Measurements from ENCODE around the gene CABLES2.

The CABLES2 gene

DNA sequence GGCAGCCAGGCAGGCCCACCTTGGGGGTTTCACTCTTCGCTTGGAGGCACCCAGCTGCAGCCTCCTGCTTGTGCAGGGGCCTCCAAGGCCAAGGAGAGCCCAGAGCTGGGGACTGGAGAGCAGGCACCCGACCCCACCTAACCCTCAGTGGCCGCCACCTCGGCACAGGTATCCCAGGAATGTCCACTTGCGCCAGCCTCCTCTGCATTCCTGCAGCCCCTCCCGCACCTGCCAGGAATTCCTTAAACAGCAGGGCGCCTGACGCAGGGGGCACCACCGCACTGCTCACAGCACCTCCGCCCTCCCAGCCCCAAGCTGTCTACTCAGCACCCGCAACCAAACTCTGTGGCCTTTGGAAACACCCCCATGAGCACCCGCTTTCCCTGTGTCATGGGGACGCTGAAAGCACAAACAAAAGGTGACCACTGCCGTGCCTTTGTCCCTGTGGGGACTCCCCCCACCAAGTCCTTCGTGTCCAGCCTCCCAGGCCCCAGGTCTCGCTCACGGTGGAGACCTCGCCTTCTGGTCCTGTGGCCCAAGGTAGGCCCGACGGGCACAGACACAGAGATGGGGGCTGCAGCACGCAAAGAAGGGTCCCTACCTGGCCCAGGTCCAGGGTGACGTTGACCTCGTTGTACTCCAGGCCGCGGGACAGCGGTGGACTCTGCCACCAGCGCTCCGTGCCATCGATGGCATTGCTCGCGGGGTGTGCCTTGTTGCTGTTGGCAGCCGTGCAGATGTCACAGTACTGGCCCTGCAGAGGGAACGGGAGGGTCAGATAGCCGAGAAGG, 45.1 kb downstream of the CABLES2 start:
- DNase-seq (ENCODE audit: low read depth in 2 of 2), result no peak

DNA sequence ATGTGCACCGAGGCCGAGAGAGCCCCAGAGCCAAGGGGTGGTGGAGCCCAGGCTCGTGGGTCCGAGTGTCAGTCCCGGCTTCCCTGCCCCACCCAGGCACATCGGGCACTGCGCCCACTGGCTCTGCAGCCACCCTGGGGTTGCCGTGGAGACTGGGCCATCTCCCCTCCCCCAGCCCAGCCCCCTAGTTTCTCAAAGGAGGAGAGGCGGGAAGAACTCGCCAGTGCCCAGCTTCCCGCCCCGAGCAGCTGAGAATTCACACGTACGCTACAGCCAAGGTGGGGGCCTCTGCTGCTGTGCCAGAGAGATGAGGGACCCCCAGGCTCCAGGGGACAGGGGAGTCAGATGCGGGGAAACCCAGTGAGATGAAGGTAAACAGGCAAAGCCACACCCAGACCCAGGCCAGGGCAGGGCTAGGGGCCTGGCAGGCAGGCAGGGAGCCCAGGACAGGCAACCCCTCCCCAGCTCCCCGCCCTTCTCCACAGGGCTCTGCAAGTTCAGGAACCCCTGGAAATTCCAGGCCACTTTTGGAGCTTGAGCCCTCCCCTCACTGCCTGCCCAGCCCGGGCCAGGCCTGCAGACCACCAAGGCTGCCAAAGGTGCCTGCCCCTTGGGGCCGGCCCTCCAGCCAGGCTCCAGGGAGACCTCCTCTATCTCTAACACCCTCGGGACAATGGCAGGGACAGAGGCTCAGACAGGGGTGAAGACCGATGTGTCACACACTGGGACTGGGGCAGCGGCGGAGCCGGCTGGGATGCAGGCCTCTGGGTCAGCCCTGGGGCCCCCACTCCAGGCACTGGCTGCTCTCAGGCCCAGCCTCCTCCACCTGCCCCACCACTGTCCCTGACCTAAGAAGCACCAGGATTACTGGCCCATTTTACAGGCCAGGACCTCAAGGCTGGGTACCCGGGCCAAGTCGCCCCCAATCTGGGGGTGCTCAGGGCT, 46.0 kb downstream of the CABLES2 start:
- no peak for DNase-seq (ENCODE audit: low read depth in 2 of 2)

DNA sequence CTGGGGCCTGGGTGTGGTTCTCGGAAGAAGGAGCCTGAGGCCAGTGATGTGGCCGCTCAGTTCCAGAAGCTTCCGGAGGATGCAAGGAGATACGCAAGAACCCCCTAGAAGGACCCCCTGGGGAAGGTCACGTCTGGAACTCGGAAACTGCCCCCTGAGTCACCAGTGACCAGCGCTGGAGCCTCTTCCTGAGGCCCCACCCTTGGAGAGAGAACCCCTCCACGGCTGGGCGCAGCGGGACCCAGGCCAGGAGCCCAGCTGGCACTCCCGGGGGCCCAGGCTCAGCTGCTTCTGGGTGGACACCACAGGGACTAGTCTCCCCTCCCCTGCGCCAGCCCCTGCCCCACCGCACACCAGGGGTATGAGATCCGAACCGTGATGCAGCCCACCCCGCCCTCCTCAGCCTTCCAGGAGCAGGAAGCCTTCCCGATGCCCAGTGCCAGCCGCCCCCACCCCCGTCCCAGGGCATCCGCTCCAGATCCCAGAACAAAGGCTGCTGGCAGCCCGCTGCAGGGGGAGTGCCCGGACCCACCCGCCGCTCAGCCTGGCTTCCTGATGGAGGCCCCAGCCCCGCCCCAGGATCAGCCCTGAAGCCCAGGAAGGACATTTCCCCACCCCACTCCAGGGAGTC, 47.5 kb downstream of the CABLES2 start:
- DNase-seq (ENCODE audit: low read depth in 2 of 2), result no peak

DNA sequence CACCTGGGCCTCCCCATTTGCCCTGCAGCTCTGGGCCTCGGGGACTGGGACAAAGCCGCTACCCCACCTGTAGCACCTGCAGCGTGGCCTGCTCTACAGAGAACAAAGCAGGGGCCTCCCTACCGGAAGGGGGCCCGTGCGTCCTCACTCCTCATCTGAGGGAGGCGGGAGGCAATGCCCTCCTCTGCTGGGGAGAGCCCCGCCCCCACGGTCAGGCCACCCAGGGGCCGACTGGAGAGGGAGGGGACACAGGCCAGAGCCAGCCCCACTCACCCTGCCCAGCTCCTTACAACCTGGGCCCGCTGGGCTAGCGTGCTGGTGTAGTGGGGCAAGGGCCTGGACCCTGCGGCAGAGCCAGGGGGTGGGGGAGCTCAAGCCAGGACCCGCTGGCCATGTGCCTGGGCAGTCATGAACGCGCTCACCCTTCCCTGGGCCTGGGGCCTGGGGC, 48.0 kb downstream of the CABLES2 start:
- DNase-seq (ENCODE audit: low read depth in 2 of 2), result no peak

DNA sequence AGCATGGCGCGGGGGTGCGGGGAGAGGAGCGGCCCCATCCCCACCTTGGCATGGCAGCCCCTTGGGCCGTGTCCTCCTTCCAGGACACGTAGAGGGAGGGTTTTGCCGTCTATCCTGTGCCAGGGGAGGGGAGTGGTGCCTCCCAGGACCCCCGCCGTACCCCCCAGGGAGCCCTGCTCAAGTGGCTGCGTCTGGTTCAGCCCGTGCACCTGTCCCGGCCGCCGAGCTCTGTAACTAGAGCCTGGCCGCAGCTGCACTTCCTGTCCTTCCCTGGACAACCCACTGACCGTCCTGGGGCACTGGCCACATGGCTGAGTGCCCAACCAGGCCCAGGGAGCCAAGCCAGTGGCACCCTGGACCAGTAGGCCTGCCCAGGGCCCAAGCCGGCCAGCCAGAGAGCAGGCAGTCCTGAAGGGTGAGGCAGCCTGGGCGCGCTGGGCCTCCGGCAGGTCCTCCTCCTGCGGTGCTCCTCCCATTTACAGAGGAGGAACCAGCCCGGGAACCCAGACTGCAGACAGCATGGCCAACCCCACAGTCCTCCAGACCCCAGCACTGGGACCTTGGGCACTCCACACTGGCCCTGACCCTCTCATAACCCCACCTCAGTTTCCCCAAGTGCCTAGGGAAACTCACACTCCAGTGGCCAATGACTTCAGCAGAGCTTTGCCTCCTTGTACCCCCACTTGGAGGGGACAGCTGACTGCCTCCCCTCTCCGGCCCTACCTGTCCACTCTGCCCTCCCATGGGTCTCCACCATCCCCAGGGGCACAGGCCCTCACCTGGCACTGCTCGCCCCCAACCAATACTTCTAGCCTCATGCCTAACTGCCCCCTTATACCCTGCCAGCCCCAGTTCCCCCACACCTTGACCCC, 48.7 kb downstream of the CABLES2 start:
- no peak for DNase-seq (ENCODE audit: low read depth in 2 of 2)

DNA sequence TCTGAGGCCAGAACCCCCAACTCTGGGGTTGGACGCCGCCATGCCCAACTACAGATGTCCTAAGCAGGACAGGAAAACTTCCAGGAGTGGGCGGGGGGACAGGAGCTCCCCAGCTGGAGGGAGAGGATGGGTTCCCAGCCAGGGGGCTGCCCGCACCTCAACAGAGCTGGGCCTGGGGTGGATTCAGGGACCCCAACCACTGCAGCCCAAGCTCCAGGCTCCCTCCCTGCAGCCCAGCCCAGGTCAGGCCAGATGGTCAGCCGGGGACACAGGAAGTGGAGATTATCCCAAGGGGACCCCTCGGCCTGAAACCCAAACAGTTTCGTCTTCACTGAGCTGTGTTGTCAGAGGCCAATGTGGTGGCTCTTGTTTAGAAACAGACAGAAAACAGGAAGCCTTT, 49.4 kb downstream of the CABLES2 start:
- DNase-seq (ENCODE audit: low read depth in 2 of 2), result no peak

DNA sequence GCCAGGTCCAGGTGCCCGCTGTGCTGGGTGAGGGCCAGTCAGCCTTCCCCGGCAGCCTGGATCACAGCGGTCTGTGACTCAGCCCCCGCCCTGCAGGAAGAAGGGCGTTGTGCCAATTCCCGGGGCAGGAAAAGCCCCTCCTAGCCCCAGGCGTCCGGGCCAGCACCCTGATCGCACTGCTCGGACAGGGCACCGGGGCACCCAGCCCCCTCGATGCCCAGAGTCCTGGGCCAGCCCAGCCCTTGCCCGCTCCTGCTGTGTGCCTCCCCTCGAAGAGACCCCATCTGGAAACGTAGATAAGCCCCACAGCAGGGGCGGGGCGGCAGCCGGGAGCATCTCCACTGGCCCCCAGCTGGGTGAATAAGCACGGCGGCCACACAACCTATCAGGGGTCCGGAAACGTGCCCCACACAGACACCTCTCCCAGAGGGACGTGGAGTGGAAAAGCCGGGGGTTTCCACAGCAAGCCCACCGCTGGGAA, 49.9 kb downstream of the CABLES2 start:
- DNase-seq (ENCODE audit: low read depth in 2 of 2), result no peak

DNA sequence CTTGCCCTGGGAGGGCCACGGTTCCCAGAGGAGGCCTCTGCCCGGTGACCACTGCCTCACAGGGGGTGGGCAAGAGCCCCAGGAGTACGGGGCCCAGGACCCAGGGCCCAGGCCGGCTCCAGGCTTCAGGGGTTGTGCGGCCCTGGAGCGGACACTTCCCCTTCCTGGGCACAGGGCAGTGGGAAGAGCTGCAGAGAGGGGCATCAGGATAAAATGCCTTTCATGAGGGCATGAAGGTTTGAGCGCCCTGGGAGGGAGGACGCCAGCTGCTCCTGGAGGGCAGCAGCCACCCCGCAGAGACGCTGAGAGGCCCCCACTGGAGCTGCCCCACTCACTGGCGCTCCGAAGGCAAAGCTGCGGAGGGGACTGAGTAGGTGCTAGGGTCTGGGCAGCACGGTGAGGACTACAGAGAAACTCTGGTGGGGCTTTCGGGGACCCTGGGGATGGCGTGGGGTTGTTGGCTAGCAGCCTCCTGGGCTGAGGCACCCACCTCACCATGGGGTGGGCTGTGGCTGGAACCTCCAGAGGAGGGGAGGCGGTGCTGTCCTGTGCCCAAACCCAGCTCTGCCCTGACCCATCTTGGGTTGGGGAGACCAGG, 50.4 kb downstream of the CABLES2 start:
- no peak for DNase-seq (ENCODE audit: low read depth in 2 of 2)

DNA sequence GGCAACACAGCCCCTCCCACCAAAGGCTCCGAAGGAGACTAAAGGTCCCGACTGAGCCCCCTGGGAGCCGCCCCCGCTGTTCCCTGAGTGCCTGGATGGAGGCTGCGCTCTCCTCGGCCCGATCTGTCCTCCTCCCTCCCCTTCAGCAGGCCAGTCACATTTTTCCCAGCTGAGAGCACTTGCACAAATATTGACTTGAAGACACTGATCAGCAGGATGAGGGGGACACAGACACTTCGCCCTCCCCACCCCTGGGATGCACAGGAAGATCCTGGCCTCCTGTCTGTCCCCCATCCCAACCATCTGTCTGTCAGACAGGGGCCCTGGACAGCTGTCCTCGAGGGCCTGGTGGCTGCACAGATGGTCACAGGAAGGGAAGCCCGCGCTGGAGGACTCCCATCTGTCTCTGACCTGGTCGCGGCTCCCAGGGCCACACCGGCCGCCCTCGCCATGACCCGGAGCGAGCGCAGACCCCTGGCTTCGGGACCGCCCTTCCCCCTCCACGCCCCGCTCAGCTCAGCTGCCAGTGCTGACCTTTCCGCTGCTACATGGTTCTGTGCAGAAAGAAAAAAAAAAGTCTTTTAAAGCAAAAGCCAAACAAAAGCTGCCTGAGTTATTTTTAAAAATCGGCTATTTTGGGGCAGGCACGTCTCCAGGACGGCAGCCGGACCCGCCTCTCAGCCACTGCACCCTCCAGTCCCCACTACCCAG, 51.1 kb downstream of the CABLES2 start:
- no peak for DNase-seq (ENCODE audit: low read depth in 2 of 2)

DNA sequence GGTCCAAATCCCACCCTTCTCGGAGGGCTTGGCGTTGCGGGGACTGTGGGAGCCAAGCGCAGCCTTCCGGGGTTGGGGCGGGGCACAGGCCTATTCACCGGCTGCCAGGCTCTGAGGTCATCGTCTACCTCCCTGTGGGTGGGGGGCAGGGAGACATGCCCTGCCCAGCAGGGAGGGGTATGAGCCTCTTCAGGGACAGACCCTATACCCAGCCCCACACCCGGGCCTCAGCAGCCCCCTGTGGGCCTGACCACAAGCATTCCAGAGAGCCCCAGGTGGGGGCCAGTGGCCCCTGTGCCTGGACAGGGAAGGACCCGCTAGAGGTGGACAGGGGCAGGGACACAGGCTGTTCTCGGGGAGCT, 51.6 kb downstream of the CABLES2 start:
- no peak for DNase-seq (ENCODE audit: low read depth in 2 of 2)

DNA sequence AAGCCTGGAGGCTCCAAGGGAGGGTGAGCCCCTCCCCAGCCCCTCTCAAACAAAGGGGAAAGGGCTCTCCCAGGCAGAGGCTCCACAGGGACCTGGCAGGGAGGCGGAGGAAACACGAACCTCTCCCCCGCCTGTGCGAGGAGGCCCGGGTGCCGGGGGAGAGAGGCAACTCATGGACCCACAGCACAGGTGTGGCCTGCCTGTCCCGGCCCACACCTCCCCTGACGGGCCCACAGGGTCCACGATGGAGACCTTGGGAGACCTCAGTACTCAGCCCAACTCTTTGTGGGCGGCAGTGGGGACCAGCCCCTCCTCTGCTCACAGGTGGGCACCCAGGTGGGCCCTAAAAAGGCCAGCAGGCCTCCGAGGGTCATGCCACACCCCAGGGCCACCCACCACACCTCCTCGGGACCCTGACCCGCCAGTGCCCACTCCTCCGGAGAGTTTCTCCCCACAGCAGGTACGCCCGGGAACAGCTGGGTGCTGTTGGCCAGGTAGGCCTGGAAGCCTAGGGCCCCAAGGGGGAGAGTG, 52.2 kb downstream of the CABLES2 start:
- no peak for DNase-seq (ENCODE audit: low read depth in 2 of 2)

DNA sequence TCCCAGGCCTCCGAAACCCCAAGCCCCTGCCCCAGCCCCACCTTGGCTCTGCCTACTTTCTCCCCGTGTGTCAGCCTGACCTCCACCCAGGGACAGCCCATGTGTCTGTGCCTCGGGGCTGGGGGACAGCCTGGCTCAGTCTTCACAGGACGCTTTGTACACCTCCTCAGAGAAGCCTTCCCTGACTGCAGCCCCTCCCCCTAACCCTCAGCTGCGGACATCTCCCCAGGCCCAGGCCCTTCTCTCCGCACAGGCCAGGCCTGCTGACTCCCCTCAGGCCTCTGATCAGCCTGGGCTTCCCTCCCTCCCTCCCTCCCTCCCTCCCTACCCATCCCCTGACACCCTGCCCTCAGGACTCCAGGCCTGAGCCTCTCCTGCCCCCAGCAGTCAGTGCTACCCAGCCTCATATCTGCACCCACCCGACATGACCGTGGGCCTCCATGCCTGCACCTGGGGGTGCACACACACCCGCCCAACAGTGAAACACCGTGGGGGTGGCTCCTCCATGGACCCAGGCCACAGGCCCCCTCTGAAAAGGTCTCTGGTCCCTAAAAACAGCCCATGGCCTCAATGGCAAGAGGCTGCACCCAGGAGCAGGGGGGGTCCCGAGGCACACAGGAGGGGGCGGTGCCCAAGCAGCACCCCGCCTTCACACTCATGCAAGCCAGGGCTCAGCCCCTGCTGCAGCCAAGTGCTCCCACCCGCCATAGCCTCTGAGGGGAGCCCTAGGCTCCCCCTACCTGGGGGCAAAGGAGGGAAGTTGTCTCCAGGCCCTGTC, 52.9 kb downstream of the CABLES2 start:
- DNase-seq (ENCODE audit: low read depth in 2 of 2), result no peak

DNA sequence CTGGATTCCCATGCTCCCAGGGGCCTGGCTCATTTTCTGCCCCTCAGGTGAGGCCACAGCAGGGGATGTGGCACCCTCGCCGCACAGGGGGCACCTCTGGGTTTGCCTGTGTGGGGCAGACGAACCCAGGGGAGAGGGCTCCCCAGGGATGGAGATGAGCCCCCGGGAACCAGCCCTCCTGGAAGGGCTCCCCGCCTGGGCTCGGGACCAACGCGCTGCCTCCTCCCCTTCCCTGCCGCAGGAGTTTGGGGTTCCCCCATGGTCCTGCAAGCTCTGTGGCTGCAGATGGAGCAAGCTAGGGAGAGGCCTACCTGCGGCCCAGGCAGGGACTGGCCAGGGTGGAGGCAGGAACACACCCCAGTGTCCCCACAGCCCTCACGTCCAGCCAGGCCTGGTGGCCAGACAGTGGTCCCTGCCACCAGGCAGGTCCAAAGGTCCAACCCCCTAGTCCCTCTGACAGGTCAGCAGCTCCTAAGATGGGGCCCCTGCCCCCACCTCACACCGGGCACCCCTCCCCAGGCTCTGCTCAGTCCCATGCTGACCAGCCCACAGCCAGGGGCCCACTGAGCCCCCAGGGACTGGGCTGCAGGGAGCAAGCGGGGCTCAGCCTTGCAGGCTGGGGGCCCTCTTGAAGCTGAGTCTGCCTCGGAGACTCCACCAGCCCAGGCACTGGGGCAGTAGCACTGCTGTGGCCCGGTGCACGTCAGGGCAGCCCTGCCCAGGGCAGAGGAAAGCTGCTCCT, 53.6 kb downstream of the CABLES2 start:
- DNase-seq (ENCODE audit: low read depth in 2 of 2), result no peak

DNA sequence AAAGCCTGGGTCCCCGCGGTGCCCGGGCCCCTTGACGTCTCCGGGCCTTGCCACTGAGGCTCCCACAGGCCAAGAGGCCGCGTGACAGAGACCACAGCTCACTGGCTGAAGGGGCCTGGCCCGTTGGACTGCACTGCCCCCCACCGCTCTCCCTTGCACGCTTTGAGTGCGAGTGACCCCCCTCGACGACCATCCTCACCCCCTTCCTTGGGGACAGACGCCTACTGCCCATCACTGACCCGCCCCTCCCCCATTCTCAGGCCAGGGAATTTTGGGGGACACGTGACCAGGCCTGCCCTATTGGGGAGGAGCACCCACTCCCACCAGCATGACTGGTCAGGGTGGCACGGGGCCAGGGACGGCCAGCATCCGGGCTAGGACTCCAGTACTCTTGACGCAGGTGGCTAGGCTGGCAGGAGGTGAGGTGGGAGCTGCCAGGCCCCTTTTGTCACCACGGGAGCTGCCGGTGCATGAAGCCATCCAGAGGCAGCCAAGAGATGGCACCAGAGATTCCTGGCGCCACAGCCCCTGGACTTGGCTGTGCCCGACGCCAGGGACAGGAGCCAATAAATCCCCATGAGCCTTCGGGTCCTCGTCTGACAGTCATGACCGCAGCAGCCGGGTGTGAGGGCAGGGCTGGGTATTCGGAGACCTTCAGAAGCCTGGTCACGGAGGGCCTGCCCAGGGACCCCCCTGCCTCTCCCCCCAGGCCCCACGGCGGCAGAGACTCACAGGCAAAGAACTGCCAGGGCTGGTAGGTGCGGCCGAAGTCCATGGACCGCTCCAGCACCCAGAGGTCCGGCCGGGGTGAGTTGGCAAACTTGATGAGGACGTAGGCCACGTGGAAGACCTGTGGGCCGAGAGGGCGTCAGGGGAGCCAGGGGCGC, 54.4 kb downstream of the CABLES2 start:
- DNase-seq (ENCODE audit: low read depth in 2 of 2), result no peak

DNA sequence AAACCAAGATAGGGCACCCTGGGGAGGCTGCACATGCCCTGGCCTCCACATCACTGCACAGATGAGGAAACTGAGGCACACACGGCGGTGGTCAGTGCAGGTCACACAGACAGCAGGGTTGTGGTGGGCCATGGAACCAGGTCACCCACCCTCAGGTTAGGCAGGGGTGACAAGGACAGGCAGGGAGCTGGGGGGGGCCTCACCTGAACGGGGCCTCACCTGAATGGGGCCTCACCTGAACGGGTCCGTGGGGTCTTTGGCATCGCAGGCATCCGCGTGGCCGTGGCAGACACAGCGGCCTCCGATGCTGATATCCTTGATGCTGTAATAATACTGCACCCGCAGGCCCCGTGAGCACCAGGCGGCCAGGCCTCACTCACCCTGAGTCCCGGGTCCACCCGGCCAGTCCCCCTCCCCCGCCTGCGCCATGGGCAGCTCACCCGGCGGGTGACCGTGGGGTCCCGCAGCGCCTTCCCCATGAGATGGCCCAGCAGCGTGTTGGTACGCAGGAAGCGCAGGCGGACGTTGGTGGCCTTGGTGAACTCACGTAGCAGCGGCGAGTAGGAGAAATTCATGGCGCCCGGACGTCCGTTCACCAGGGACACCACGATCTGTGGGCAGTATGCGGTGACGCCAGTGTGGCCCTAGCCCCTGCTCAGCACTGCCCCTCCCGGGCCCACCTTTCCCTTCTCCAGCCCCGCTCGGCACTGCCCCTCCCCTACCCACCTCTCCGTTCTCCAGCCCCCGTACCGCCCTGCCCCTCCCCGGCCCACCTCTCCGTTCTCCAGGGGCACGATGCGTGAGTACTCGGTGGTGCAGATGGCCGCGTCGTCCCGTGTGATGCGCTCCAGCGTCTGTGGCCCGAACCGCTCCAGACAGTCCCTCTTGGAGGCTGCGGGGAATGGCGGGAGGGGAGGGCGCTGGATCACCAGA, 55.4 kb downstream of the CABLES2 start:
- DNase-seq (ENCODE audit: low read depth in 2 of 2), result no peak
